Measurements from ENCODE around the gene SLC27A2.

The SLC27A2 gene

DNA sequence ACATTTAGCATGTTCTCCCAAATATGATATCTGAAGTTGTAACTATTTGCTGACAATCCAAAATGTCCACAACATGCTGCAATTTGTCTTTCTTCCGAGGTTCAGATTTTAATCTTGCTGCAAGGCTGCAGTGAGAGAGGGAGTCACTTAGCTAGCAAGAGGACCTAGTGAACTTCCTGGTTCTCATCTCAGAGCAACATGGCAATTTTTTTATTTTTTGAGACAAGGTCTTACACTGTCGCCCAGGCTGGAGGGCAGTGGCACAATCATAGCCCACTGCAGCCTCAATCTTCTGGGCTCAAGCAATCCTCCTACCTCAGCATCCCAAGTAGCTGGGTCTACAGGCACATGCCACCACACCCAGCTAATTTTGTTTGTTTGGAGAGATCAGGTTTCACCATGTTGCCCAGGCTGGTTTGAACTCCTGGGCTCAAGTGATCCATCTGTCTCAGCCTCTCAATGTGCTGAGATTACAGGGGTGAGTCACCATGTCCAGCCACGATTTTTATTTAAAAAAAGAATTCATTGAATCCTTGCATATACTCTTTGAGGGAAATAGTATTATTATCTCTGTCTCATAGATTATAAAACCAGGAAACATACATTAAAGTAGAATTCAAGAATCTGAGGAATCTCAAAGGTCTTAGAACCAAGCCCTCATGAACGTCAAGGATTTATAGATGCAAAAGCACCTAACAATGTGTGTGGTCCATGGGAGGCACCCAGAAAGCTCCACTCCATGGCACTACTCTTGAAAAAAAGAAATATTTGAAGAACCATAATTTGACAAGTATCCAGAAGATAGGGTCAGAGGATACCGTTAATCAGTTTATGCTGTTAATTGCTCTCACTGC is 74.4 kb downstream of the SLC27A2 start:
- H3K4me1 ChIP-seq (ENCODE audit: control insufficient read depth in 1 of 2, insufficient read depth in 1 of 2, low read depth in 1 of 2, low read length in 1 of 2) = peaks cover 58 to 60% of the 10 kb centered on the region in 2 experiments
- peak overlapping the region; percentile 80 for H3K27ac ChIP-seq
- TF ChIP-seq CTCF (IDR thresholded peaks at IDR 0.05) = no peak
- H3K9me3 ChIP-seq = no peaks in the 10 kb centered on the region
- no peaks in the 10 kb centered on the region for H3K27me3 ChIP-seq
- H3K36me3 ChIP-seq = no peaks in the 10 kb centered on the region
- no peak overlapping the region for H3K4me3 ChIP-seq (ENCODE audit: low read depth in 1 of 2, low read length in 1 of 2)

GRCh38 chr15:50257332-50257731 is 75.3 kb downstream of the SLC27A2 start:
- Histone ChIP-seq H3K4me3 (ENCODE audit: low read depth in 1 of 2, low read length in 1 of 2) (no peak overlapping the region), H3K36me3 (no peaks in the 10 kb centered on the region), H3K4me1 (ENCODE audit: control insufficient read depth in 1 of 2, insufficient read depth in 1 of 2, low read depth in 1 of 2, low read length in 1 of 2) (peaks cover 68% of the 10 kb centered on the region in 2 experiments), H3K9me3 (no peaks in the 10 kb centered on the region), H3K27ac (peak overlapping the region; percentile 80), H3K27me3 (no peaks in the 10 kb centered on the region)
- no peak for TF ChIP-seq CTCF (IDR thresholded peaks at IDR 0.05)

DNA sequence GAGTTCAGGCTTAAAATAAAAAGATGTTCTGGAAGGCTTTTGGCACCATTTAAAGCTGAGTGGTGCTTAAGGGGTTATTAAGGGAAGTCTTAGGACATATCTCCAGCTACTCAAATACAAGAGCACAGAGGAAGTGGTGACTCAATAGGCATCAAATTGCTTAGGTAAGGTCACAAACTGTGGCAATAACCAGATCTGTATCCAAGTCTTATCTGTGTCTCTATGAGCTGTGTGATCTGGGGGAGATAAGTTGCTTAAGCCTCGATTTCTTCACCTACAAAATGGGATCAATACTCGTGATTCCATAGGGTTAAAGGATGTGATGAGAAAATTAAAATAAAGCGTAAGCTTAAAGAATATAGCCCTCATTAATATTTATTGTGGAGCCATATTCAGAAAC is 75.9 kb downstream of the SLC27A2 start:
- TF ChIP-seq CTCF (IDR thresholded peaks at IDR 0.05) = no peak
- Histone ChIP-seq H3K27me3 (no peaks in the 10 kb centered on the region), H3K4me1 (ENCODE audit: control insufficient read depth in 1 of 2, insufficient read depth in 1 of 2, low read depth in 1 of 2, low read length in 1 of 2) (peaks cover 73 to 74% of the 10 kb centered on the region in 2 experiments), H3K9me3 (no peaks in the 10 kb centered on the region), H3K4me3 (ENCODE audit: low read depth in 1 of 2, low read length in 1 of 2) (peak overlapping the region in 1 of 2 experiments; percentile 5), H3K36me3 (no peaks in the 10 kb centered on the region), H3K27ac (peak overlapping the region; percentile 80)

DNA sequence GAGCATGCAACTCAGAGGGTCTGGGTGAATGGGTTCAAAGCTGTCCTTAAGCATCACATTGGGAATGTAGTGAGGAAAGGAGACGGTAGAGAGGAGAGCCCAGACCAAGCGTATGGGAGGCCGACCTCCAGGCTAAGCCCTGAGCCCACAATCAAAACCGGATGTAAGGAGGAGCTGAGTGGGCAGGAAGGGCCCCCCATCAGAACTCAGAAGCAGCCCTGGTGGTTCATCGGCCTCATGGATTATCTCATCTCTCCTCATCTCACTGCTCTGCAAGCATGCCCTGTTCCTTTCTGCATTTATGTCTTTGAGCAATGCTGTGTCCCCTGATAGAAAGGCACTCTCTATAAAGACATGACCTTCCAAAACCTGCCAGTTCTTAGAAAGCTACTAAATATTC is 77.3 kb downstream of the SLC27A2 start:
- Histone ChIP-seq H3K4me1 (ENCODE audit: control insufficient read depth in 1 of 2, insufficient read depth in 1 of 2, low read depth in 1 of 2, low read length in 1 of 2) (peaks cover 79% of the 10 kb centered on the region in 2 experiments), H3K27me3 (no peaks in the 10 kb centered on the region), H3K9me3 (no peaks in the 10 kb centered on the region), H3K36me3 (no peaks in the 10 kb centered on the region), H3K4me3 (ENCODE audit: low read depth in 1 of 2, low read length in 1 of 2) (no peak overlapping the region), H3K27ac (peak overlapping the region; percentile 80)
- TF ChIP-seq CTCF (IDR thresholded peaks at IDR 0.05) = no peak

- Histone ChIP-seq H3K4me1 (ENCODE audit: control insufficient read depth in 1 of 2, insufficient read depth in 1 of 2, low read depth in 1 of 2, low read length in 1 of 2) (peaks cover 76 to 78% of the 10 kb centered on the region in 2 experiments), H3K36me3 (no peaks in the 10 kb centered on the region), H3K27me3 (no peaks in the 10 kb centered on the region), H3K9me3 (no peaks in the 10 kb centered on the region), H3K4me3 (ENCODE audit: low read depth in 1 of 2, low read length in 1 of 2) (no peak overlapping the region), H3K27ac (peak overlapping the region; percentile 80)
- TF ChIP-seq CTCF (IDR thresholded peaks at IDR 0.05) = no peak
Measured at GRCh38 chr15:50260969-50261496, 79.0 kb downstream of the SLC27A2 start.
